Type B pancreatic cell (in vitro differentiated cells): Measurements from ENCODE around the gene ERFL. TPM values are rescaled to one million over a fixed set of nuclear protein-coding genes. Genes with fewer than 3 reads are reported as not detected.
"Not testable (repeated sequence)": the region's sequence is repeated elsewhere in the genome, so short reads cannot be mapped to it uniquely, and the experiment has no call there.

Experiments used
- DNase-seq: peaks from one replicate; pipeline ENCODE4 v3.0.0; 2021; ENCODE audit warnings: mixed read lengths; ENCODE audit not compliant: unreplicated experiment; ENCODE audit errors: extremely low spot score
- H3K27ac Mint-ChIP-seq: 2 replicates; pipeline ENCODE4 v1.8.0; 2021; ENCODE audit warnings: mild to moderate bottlenecking, mixed read lengths
- H3K27me3 Mint-ChIP-seq: 2 replicates; pipeline ENCODE4 v1.8.0; 2021; ENCODE audit warnings: mixed read lengths
- H3K36me3 Mint-ChIP-seq: 2 replicates; pipeline ENCODE4 v1.8.0; 2021; ENCODE audit warnings: mixed read lengths
- H3K4me1 Mint-ChIP-seq: one replicate; pipeline ENCODE4 v1.8.0; 2021; ENCODE audit warnings: mixed read lengths; ENCODE audit not compliant: unreplicated experiment
- H3K4me3 Mint-ChIP-seq: 2 replicates; pipeline ENCODE4 v1.8.0; 2021; ENCODE audit warnings: mild to moderate bottlenecking, mixed read lengths
- H3K9me3 Mint-ChIP-seq: 2 replicates; pipeline ENCODE4 v1.8.0; 2021; ENCODE audit warnings: mixed read lengths
- CTCF ChIP-seq: fragments of 200-600 bp; sonication (generic); conservative IDR thresholded peaks from 2 replicates; pipeline ENCODE4 v1.5.0; 2021; ENCODE audit warnings: antibody characterized with exemption, mild to moderate bottlenecking
- total RNA-seq: library from RNA; stranded (reverse); gene quantifications from 2 replicates; pipeline ENCODE4 v1.2.1, GENCODE V29; 2021; ENCODE audit warnings: low replicate concordance

The ERFL gene
- total RNA-seq, 1 donor from 2014 or later: 0.24 TPM

- Mint-ChIP-seq H3K4me3 (no peak overlapping the region), H3K27ac (no peak overlapping the region), H3K4me1 (no peaks in the 10 kb centered on the region), H3K36me3 (no peaks in the 10 kb centered on the region), H3K27me3 (peaks cover 38% of the 10 kb centered on the region), H3K9me3 (no peaks in the 10 kb centered on the region)
- TF ChIP-seq CTCF: no peak
- DNase-seq: no peak
Observed at GRCh38 chr19:41915776-41916414, 12.4 kb downstream of the ERFL start.

DNA sequence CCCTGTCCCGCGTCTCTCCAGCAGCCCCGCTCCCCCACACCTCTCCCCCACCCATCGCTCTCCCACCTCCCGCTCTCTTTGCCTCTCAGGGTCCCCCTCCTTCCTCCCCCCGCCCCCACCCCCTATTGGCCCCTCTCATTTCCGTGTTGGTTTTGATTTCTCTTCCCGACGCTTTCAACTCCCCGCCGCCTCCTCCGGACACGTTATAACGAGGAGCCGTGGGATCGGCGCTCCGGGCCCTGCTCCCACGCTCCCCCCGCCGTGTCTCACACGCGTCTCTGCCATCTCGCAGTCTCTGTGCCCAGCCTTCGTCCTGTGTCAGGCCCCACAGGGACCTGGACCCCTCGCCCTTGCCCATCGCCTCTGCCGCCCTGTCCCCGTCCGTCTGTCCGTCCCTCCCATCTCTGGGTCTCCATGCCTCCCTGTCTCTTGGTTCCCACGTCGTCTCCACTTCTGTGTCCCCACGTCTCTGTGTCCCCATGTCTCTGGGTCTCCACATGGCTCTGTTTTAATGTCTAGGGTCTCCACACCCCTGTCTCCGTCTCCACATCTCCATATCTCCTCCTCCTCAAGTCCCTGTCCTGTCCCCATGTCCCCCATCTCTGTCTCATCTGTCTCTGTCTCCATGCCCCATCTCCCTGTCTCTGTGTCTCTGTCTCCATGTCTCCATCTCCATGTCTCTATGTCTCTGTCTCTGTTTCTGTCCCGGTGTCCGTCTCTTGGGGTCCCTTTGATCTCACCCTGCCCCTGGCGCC, 13.1 kb downstream of the ERFL start:
- no peak for TF ChIP-seq CTCF
- DNase-seq: no peak
- H3K4me1 Mint-ChIP-seq: no peaks in the 10 kb centered on the region
- peaks cover 44% of the 10 kb centered on the region for H3K27me3 Mint-ChIP-seq
- no peaks in the 10 kb centered on the region for H3K9me3 Mint-ChIP-seq
- no peak overlapping the region for H3K27ac Mint-ChIP-seq
- no peaks in the 10 kb centered on the region for H3K36me3 Mint-ChIP-seq
- no peak overlapping the region for H3K4me3 Mint-ChIP-seq

GRCh38 chr19:41914424-41914834, 13.8 kb downstream of the ERFL start:
- not testable (repeated sequence) for H3K4me3 Mint-ChIP-seq, H3K36me3 Mint-ChIP-seq, H3K4me1 Mint-ChIP-seq, H3K27ac Mint-ChIP-seq, H3K9me3 Mint-ChIP-seq, DNase-seq
- peaks cover 46% of the 10 kb centered on the region for H3K27me3 Mint-ChIP-seq

DNA sequence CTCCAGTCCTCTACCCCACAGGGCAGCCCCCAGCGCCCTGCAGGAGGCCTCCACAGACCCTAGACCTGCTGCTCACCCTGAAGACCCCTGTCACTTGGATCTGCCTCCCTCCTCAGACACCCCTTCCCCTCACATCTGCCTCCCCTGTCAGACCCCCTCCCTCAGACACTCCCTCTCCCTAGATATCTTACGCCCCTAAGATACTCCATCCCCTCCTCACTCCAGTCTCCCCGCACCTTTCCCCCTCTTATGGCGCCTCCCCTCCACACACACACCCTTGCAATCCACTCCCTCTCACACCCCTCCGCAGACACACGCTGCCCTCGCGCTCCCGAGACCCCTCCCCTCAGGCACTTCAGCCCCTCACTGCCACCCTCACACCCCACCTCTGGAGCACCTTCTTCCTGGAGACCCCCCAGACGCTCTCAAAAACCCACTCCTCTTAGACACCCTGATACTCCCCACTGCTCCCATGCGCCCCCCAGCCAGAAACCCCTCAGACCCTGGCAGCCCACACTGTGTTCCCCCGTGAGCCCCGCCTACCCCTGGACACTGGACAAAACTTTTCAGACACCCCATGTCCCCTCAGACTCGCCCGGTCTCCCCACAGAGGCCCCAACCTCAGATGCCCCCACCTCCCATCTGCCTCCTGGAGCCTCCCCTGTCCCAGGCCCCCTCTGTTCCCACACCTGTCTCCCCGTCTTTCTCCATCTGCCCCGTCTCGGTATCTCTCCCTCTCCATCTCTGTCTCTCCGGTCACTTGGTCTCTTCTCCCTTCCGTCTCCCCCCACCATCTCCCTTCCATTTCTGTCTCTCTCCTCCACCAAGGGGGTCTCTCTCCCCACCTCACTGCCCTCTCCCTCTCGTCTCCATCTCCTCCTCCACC, 14.5 kb downstream of the ERFL start:
- Mint-ChIP-seq H3K27me3 (peaks cover 50% of the 10 kb centered on the region), H3K9me3 (no peaks in the 10 kb centered on the region)

DNA sequence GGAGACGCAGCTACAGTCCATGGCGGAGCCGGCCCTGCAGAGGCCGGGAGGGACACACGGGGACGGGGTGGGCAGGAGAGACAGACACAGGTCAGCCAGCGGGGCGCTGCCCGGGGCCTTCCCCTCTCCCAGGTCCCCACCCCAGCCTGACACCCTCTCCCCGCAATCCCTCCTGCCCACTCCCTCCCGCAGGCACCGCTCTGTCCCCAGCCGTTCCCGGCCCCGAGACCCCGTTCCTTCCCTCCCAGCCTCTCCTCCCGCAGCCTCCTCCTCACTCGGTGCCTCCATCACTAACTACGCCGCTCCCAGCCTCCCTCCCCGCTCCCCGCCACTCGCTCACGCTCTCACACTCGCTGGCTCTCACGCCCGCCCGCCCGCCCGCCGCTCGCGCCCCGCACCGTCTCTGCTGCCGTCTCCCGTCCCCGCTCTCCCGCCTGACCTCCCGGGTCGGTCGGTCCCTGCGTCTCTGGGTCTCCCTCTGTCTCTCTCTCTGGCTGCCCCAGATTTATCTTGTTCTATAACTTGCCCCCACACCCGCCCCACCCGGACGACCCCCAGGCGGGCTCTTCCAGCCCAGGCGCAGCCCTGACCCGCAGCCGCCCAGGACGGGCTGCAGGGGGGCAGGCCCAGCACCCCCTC, 15.2 kb downstream of the ERFL start:
- DNase-seq: no peak
- Mint-ChIP-seq H3K4me3 (no peak overlapping the region), H3K4me1 (no peaks in the 10 kb centered on the region), H3K27ac (no peak overlapping the region), H3K36me3 (no peaks in the 10 kb centered on the region), H3K9me3 (no peaks in the 10 kb centered on the region), H3K27me3 (peaks cover 50% of the 10 kb centered on the region)
- no peak for TF ChIP-seq CTCF

More for the DNA sequence above, 14.5 kb downstream of the ERFL start:
- Mint-ChIP-seq H3K4me3 (no peak overlapping the region), H3K36me3 (no peaks in the 10 kb centered on the region), H3K27ac (no peak overlapping the region), H3K4me1 (no peaks in the 10 kb centered on the region)
- DNase-seq: no peak
- TF ChIP-seq CTCF: no peak
